ELR (cell line): Measurements from ENCODE around the gene CYP2E1.
"Not testable (repeated sequence)": the region's sequence is repeated elsewhere in the genome, so short reads cannot be mapped to it uniquely, and the experiment has no call there.

Source experiments
- DNase-seq: peaks from one replicate; pipeline ENCODE4 v3.0.0-alpha.2; 2015; ENCODE audit warnings: low read depth

Gene CYP2E1

GRCh38 chr10:133526957-133527588 lies at the start of gene CYP2E1:
TSS of gene CYP2E1 (plus strand) at chr10:133527363. CDS start at chr10:133527396, 33 bp downstream.
- DNase-seq, result no peak

- DNase-seq, result no peak
Observed at GRCh38 chr10:133481086-133481643, 46.0 kb upstream of the CYP2E1 start.

GRCh38 chr10:133481657-133482056 lies 45.5 kb upstream of the CYP2E1 start:
- no peak for DNase-seq

- no peak for DNase-seq
Observed at GRCh38 chr10:133484818-133485217, 42.3 kb upstream of the CYP2E1 start.

- DNase-seq, result no peak
Observed at GRCh38 chr10:133487085-133487484, 40.1 kb upstream of the CYP2E1 start.

GRCh38 chr10:133488354-133488753 lies 38.8 kb upstream of the CYP2E1 start:
- DNase-seq, result no peak

GRCh38 chr10:133489816-133490588 lies 37.2 kb upstream of the CYP2E1 start:
- no peak for DNase-seq

- not testable (repeated sequence) for DNase-seq
Observed at GRCh38 chr10:133493562-133493961, 33.6 kb upstream of the CYP2E1 start.

GRCh38 chr10:133497363-133497762 lies 29.8 kb upstream of the CYP2E1 start:
- peak; percentile 13 for DNase-seq

GRCh38 chr10:133499176-133499575 lies 28.0 kb upstream of the CYP2E1 start:
- not testable (repeated sequence) for DNase-seq

GRCh38 chr10:133500897-133501296 lies 26.3 kb upstream of the CYP2E1 start:
- DNase-seq, result not testable (repeated sequence)

GRCh38 chr10:133509700-133510099 lies 17.5 kb upstream of the CYP2E1 start:
- no peak for DNase-seq

GRCh38 chr10:133511408-133511807 lies 15.8 kb upstream of the CYP2E1 start:
- DNase-seq, result no peak

GRCh38 chr10:133511907-133512528 lies 15.1 kb upstream of the CYP2E1 start:
- DNase-seq, result no peak

- no peak for DNase-seq
Observed at GRCh38 chr10:133515471-133515870, 11.7 kb upstream of the CYP2E1 start.

GRCh38 chr10:133516057-133516456 lies 11.1 kb upstream of the CYP2E1 start:
- no peak for DNase-seq

GRCh38 chr10:133518517-133518916 lies 8.6 kb upstream of the CYP2E1 start:
- not testable (repeated sequence) for DNase-seq

- peak; percentile 77 for DNase-seq
Observed at GRCh38 chr10:133520193-133520738, 6.9 kb upstream of the CYP2E1 start.

GRCh38 chr10:133523631-133524203 lies 3.4 kb upstream of the CYP2E1 start:
- DNase-seq, result no peak

- no peak for DNase-seq
Observed at GRCh38 chr10:133525444-133525843, 1.7 kb upstream of the CYP2E1 start.

- no peak for DNase-seq
Observed at GRCh38 chr10:133527771-133528271, 658 bp downstream of the CYP2E1 start.

GRCh38 chr10:133528296-133528844 lies 1.2 kb downstream of the CYP2E1 start:
- no peak for DNase-seq
